CD4-positive, alpha-beta T cell treated with Interleukin-4 for 4 hours (primary cell): Measurements from ENCODE around the gene TACC3.

Experiments
- DNase-seq: peaks from one replicate; pipeline ENCODE4 v3.0.0-alpha.2; 2020

Gene TACC3

GRCh38 chr4:1762264-1763010, 41.1 kb downstream of the TACC3 start:
- DNase-seq, result no peak

GRCh38 chr4:1763070-1763549, 41.8 kb downstream of the TACC3 start:
- DNase-seq, result no peak

- DNase-seq, result no peak
These were observed 42.3 kb downstream of the TACC3 start for GRCh38 chr4:1763550-1764080.

- no peak for DNase-seq
These were observed 43.3 kb downstream of the TACC3 start for GRCh38 chr4:1764670-1765069.

GRCh38 chr4:1765409-1766072, 44.2 kb downstream of the TACC3 start:
- DNase-seq, result no peak

GRCh38 chr4:1766106-1767060, 45.1 kb downstream of the TACC3 start:
- DNase-seq, result no peak

- DNase-seq, result no peak
These were observed 45.9 kb downstream of the TACC3 start for GRCh38 chr4:1767061-1767769.

GRCh38 chr4:1767770-1768366, 46.5 kb downstream of the TACC3 start:
- DNase-seq, result no peak

GRCh38 chr4:1768367-1769034, 47.2 kb downstream of the TACC3 start:
- DNase-seq, result no peak

- no peak for DNase-seq
These were observed 48.4 kb downstream of the TACC3 start for GRCh38 chr4:1769692-1770091.

GRCh38 chr4:1770245-1770644, 48.9 kb downstream of the TACC3 start:
- no peak for DNase-seq

- DNase-seq, result no peak
These were observed 49.5 kb downstream of the TACC3 start for GRCh38 chr4:1770791-1771231.

- no peak for DNase-seq
These were observed 50.4 kb downstream of the TACC3 start for GRCh38 chr4:1771555-1772305.

GRCh38 chr4:1772853-1773538, 51.7 kb downstream of the TACC3 start:
- no peak for DNase-seq

GRCh38 chr4:1773754-1774153, 52.4 kb downstream of the TACC3 start:
- DNase-seq, result no peak

GRCh38 chr4:1775731-1776500, 54.6 kb downstream of the TACC3 start:
- no peak for DNase-seq

- no peak for DNase-seq
These were observed 55.3 kb downstream of the TACC3 start for GRCh38 chr4:1776521-1777161.

- no peak for DNase-seq
These were observed 56.7 kb downstream of the TACC3 start for GRCh38 chr4:1777822-1778641.
